OCI-LY3 (cell line): ENCODE results near the gene LTA4H.

Experiments used
- EZH2phosphoT487 ChIP-seq: fragments of 200-600 bp; shearing (Covaris generic); IDR thresholded peaks from 2 replicates; pipeline ENCODE4 v1.6.1; 2018; ENCODE audit warnings: antibody characterized with exemption, mixed run types, low read depth
- TF ChIP-seq, protein P1 (sequence below): fragments of 200-600, 300-600 bp; sonication (generic); IDR thresholded peaks from 2 replicates; pipeline ENCODE4 v1.5.1; 2014; ENCODE audit warnings: antibody characterized with exemption, low read length, low read depth

DNA sequence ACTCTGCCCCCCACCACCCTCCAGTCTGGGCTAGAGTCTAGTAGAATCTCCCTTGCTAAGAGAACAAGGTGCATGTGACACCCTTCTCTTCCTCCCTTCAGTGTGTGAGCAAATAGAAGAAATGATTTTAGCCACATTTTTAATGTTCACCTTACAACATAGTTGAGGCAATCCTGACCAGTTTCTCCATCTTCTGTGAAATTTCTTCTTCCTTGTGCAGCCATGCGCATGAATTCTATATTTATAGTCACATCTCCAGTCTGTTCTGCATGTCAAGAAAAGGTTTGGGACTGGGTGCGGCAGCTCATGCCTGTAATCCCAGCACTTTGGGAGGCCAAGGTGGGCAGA lies 9.5 kb upstream of the LTA4H start:
- TF ChIP-seq, protein P1, sequence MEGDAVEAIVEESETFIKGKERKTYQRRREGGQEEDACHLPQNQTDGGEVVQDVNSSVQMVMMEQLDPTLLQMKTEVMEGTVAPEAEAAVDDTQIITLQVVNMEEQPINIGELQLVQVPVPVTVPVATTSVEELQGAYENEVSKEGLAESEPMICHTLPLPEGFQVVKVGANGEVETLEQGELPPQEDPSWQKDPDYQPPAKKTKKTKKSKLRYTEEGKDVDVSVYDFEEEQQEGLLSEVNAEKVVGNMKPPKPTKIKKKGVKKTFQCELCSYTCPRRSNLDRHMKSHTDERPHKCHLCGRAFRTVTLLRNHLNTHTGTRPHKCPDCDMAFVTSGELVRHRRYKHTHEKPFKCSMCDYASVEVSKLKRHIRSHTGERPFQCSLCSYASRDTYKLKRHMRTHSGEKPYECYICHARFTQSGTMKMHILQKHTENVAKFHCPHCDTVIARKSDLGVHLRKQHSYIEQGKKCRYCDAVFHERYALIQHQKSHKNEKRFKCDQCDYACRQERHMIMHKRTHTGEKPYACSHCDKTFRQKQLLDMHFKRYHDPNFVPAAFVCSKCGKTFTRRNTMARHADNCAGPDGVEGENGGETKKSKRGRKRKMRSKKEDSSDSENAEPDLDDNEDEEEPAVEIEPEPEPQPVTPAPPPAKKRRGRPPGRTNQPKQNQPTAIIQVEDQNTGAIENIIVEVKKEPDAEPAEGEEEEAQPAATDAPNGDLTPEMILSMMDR: no peak
- TF ChIP-seq EZH2phosphoT487: no peak
